Measurements from ENCODE around the gene UQCRFS1. TPM values are rescaled to one million over a fixed set of nuclear protein-coding genes. Genes with fewer than 3 reads are reported as not detected.

Gene UQCRFS1
- total RNA-seq, 6 experiments from 2014 or later: 23.9 to 39.0 (median 27.5) TPM

DNA sequence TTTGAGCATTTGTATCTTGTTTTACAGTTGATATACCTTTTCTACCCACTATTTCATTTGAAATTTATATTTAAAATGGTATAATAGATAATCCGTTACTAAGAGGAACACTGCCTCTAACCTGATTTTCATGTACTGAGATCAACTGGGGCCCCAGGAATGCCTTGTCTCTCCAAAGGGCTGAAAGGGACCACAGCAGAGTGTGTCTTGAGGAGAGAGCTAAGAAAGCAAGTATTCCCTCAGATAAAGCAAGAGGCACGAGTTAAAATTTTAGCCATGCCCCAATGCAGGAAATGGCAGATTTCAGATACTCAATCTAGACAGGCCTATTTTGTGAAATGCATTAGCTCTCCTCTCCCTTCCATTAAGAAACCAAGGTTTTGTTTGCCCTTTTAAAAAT is 10.7 kb downstream of the UQCRFS1 start:
- intact Hi-C loops (cut with DNase I): no loop called here
- DNase-seq (no peak), ATAC-seq (no peak)
- no peaks in the 10 kb centered on the region for H3K27me3 ChIP-seq
- peaks cover 0 to 11% (median 5%) of the 10 kb centered on the region in 4 donors for H3K36me3 ChIP-seq
- no peaks in the 10 kb centered on the region for H3K4me1 ChIP-seq
- TF ChIP-seq CTCF (IDR thresholded peaks at IDR 0.05): no peak
- TF ChIP-seq POLR2A (IDR thresholded peaks at IDR 0.05): no peak
- H3K4me3 ChIP-seq: no peak overlapping the region
- 87% methylated on average over 2 of the region's 2 CpGs for WGBS (ENCODE audit: insufficient coverage, low coverage, low lambda C conversion rate, missing lambda C conversion rate)
- no peaks in the 10 kb centered on the region for H3K9me3 ChIP-seq
- H3K27ac ChIP-seq: no peak overlapping the region

GRCh38 chr19:29201855-29202254 is 11.1 kb downstream of the UQCRFS1 start:
- Histone ChIP-seq H3K27ac (no peak overlapping the region), H3K4me3 (no peak overlapping the region), H3K4me1 (no peaks in the 10 kb centered on the region), H3K36me3 (peaks cover 0 to 10% (median 3%) of the 10 kb centered on the region in 4 donors), H3K27me3 (no peaks in the 10 kb centered on the region), H3K9me3 (no peaks in the 10 kb centered on the region)
- TF ChIP-seq CTCF (IDR thresholded peaks at IDR 0.05): no peak
- no peak for TF ChIP-seq POLR2A (IDR thresholded peaks at IDR 0.05)
- DNase-seq: no peak
- intact Hi-C loops (cut with DNase I): no loop called here
- WGBS (ENCODE audit: insufficient coverage, low coverage, low lambda C conversion rate, missing lambda C conversion rate): 73% methylated on average over 2 of the region's 2 CpGs
- ATAC-seq: no peak

DNA sequence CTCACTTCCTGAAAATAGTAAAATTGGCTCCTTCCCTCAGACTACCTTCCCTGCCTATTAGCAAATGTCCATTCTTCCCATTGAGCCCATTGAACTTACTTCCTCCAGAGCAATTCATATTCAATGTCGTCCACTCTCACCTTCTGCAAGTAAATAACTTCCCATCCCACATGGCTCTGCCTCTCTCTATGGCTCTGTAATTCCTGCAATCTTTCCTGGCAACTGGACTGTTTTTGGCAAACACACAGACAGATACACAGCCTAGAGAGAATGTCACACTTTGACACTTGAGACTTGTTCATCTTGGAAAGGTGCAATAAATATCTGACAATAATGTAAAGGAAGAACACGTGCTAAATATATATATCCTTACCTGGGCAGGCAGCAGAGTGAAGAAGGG is 18.3 kb downstream of the UQCRFS1 start:
- Histone ChIP-seq H3K4me3 (no peak overlapping the region), H3K36me3 (no peaks in the 10 kb centered on the region), H3K9me3 (no peaks in the 10 kb centered on the region), H3K27ac (no peak overlapping the region), H3K4me1 (no peaks in the 10 kb centered on the region), H3K27me3 (no peaks in the 10 kb centered on the region)
- WGBS (ENCODE audit: insufficient coverage, low coverage, low lambda C conversion rate, missing lambda C conversion rate): 46% methylated on average over 2 of the region's 2 CpGs
- TF ChIP-seq CTCF (IDR thresholded peaks at IDR 0.05) (no peak), POLR2A (IDR thresholded peaks at IDR 0.05) (no peak)
- DNase-seq: no peak
- intact Hi-C loops (cut with DNase I): no loop called here
- ATAC-seq: no peak

DNA sequence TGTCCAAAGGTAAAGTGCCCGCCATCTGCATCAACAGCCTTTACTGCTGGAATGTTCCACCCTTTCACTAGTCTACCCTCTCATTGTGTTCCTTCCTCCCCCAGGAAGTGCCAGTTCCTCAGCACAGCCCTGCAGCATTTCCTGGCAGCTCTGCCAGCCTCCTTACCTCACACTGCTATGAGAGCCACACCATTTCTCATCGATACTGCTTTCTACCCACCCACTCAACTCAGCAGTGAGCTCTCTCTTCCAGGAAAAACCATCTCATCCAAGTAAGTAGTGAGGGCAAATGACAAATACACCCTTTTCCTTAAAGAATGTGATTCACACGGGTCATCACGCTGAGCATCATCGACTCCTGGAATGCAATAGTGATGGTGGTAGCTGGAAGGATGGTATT is 19.8 kb downstream of the UQCRFS1 start:
- ATAC-seq (no peak), DNase-seq (no peak)
- WGBS (ENCODE audit: insufficient coverage, low coverage, low lambda C conversion rate, missing lambda C conversion rate): 65% methylated on average over 5 of the region's 5 CpGs
- intact Hi-C loops (cut with DNase I): no loop called here
- H3K36me3 ChIP-seq: no peaks in the 10 kb centered on the region
- H3K27ac ChIP-seq: no peak overlapping the region
- no peak overlapping the region for H3K4me3 ChIP-seq
- no peaks in the 10 kb centered on the region for H3K4me1 ChIP-seq
- TF ChIP-seq CTCF (IDR thresholded peaks at IDR 0.05) (no peak), POLR2A (IDR thresholded peaks at IDR 0.05) (no peak)
- H3K9me3 ChIP-seq: no peaks in the 10 kb centered on the region
- no peaks in the 10 kb centered on the region for H3K27me3 ChIP-seq

DNA sequence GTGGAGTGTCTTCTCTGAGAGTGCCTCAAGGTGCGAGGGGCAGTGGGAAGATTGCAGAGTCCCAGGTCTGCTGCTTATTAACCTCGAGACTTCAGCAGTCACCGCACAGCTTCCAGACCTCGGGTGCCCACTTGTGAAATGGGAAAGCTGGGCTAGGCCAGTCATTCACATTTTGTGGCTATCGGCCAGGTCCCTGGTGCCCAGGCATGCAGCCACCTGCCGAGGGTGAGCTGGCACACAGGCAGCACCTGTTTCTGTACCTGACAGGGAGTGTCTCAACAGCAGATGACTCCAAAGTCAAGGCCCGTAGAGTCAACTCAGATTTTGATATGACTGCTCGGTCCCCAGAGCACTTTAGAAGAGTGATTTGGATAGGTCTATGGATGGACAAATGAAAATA is 21.9 kb downstream of the UQCRFS1 start:
- Histone ChIP-seq H3K9me3 (no peaks in the 10 kb centered on the region), H3K4me3 (no peak overlapping the region), H3K27me3 (no peaks in the 10 kb centered on the region), H3K36me3 (no peaks in the 10 kb centered on the region), H3K4me1 (no peaks in the 10 kb centered on the region), H3K27ac (no peak overlapping the region)
- ATAC-seq (no peak), DNase-seq (no peak)
- intact Hi-C loops (cut with DNase I): no loop called here
- TF ChIP-seq CTCF (IDR thresholded peaks at IDR 0.05) (no peak), POLR2A (IDR thresholded peaks at IDR 0.05) (no peak)
- 100% methylated on average over 1 of the region's 8 CpGs for WGBS (ENCODE audit: insufficient coverage, low coverage, low lambda C conversion rate, missing lambda C conversion rate)
